HG02588 (cell line): ENCODE data around the gene FAM50B.

Experiments used
- ATAC-seq: cut with Tn5 transposase; IDR thresholded peaks from one replicate; pipeline ENCODE4 v1.9.1; 2021; ENCODE audit warnings: mild to moderate bottlenecking, moderate library complexity; ENCODE audit not compliant: unreplicated experiment

The FAM50B gene

DNA sequence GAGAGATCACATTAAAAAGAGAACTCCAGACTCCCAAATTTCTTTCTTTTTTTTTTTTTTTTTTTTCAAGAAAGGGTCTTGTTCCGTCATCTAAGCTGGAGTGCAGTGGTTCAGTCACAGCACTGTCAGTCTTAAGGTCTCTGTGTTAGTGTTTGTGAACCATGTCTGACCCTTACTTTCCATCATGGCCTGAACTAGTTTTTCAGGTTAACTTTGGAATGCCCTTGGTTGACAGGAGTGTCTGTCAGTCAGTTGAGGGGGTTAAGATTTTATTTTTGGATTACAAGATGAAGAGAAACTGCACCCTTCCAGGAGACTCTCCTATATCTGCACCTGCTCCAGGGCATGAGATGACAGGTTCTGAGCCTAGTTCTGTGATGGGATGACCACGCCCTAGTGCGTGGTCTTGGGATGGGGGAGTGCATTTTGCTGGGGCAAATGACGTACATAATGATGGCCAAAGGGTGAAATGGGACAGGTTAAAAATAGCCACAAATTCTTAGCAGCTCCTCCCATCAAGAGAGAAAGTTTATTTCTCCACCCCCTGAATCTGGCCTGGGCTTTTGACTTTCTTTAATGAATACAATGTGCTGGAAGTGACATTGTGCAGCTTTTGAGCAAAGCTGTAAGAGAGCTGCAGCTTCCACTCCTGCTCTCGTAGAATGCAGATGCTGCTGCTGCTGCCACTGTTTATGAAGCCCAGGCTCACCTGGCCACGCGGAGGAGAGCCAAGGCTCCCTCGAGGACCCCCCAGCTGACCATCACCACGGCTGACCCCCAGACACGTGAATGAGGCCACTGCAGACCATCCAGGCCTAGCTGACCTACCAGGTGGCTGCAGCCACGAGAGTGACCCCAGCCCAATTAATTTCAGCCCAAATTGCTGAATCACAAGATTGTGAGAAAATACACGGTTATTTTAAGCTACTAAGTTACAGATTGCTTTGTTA lies 29.7 kb upstream of the FAM50B start:
- ATAC-seq: no peak

- ATAC-seq: no peak
Observed at GRCh38 chr6:3820563-3820962, 28.6 kb upstream of the FAM50B start.

DNA sequence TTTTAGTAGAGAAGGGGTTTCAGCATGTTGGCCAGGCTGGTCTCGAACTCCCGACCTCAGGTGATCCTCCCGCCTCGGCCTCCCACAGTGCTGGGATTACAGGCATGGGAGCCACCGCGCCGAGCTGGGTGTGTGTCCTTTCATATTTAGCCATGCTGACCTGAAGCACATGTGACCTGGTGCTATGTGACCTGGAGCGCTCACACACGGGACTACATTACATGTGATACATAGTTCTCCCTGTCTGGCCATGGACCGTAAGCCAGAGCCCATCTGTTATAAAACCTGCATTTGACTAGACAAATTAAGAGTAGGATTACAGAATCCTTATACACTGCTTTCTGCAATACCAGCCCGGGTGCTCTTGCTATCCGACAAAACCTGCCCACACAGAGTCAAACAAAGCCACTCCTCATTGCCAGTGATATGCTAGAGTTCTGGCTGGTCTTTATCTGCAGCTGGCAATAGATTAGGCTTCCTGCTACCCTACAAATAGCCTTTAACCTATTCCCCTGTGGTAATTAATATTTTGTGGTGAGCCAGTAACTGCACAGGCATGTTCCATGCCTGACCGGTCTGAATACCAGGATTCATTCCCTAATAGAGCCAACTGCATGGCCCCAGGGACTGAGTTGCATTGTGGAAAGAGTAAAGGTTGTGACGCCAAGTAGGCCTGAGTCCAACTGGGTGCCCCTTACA lies 26.3 kb upstream of the FAM50B start:
- ATAC-seq: no peak

- ATAC-seq: no peak
Observed at GRCh38 chr6:3823671-3824070, 25.5 kb upstream of the FAM50B start.

DNA sequence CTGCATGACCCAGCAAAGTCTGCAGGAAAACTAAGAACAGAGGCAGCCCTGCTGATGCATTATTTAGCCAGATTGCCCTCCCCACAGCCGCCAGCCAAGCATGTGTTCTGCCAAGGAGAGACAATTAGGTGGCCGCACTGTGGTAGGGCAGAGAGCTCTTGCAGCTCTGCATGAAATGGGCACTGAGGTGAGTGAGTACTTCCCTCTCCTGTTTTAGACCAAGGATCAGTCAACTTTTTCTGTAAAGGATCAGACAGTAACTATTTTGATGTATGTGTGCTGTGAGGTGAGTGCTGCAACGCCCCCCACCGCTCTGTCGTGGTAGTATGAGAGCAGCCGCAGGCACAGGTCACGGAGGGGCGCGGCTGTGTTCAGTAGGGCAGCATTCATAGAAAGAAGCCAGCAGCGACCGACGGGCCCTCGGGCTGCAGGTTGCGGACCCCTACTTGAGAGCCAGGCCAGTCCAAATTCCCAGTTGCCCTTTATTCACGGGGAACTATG lies 23.8 kb upstream of the FAM50B start:
- ATAC-seq: no peak

DNA sequence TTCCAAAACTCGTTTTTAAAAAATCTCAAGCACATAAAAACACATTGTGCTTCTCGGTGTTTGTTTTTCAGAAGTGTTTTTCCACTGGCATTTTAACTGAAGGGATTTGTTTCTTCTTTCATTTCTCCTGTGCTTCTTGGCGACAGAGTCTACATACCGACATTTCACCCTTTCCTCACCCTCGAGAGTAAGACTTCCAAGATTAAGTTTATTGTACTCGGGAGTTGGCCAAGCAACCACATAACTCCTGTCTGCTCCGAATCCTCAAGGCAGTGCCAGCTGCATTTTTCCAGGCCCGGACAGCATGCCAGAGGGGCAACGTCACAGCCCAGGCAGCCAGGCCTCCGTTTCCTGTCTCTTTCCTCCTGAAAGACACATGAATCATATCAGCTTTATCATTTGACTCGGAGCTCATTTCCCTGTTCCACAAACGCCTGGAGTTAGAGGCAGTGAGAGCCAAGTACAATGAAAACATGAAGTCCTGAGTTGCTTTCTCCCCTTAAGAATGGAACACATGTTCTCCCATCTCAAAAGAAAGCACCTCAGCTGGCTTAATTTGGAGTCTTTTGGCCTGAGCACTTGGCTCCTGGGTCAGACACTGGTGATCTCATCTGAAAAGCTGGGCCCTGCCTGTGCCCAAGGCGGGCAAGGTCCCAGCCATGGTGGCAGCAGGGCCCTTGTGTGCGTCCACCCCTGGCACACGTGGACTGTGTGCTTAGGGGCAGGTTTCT lies 23.2 kb upstream of the FAM50B start:
- no peak for ATAC-seq

DNA sequence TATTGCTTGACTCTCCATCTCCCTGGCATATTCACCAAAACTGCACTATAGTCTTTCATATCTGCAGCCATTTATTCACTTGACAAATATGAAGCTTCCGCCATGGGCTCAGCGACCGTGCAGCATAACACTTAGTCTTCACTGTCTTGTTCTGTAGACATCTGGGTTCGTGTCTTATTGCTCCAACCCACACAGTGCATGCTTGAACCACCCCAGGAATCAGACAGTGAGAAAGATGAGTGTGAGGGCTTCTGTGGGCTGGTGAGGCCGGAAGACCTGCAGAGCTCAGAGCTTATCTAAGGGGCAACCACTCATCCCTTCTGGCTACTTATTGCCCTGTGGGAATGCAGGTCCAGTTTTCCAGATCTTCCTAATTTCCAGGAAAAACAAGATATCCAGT lies 19.9 kb upstream of the FAM50B start:
- ATAC-seq: no peak

DNA sequence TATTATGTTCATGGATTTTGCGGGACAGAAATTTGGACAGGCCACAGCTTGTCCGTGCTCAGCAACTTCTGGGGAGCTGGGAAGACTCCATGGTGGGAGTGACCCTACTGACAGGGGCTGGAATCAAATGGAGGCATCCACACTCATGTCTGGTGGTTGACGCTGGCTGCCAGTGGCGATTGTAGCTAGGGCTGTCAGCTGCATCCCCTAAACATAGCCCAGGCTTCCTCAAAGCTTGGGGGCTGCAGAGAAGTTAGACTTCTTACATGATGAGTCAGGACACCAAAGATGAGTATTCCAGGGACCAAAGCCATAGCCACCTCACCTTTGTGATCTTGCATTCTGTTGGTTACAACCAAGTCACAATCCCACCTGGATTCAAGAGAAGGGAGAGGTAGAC lies 18.4 kb upstream of the FAM50B start:
- ATAC-seq: no peak

- ATAC-seq: no peak
Observed at GRCh38 chr6:3831761-3832530, 17.2 kb upstream of the FAM50B start.

GRCh38 chr6:3835055-3835731 lies 14.0 kb upstream of the FAM50B start:
- no peak for ATAC-seq

- no peak for ATAC-seq
Observed at GRCh38 chr6:3835785-3836184, 13.4 kb upstream of the FAM50B start.

- ATAC-seq: no peak
Observed at GRCh38 chr6:3836566-3836965, 12.6 kb upstream of the FAM50B start.

DNA sequence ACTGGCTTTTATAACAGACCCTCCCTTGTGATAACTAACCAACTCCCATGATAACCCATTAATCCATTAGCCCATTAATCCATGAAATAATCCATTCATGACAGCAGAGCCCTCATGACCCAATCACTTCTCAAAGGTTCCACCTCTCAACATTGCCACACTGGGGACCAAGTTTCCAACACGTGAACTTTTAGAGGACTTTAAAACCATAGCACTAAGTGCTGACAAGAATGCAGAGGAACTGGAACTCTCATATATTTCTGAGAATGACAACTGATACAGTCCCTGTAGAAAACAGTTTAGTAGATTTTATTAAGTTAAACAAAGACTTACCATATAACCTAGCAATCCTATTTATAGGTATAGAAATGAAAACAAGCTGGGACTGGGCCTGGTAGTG lies 11.4 kb upstream of the FAM50B start:
- no peak for ATAC-seq

- no peak for ATAC-seq
Observed at GRCh38 chr6:3838992-3839867, 9.9 kb upstream of the FAM50B start.

- ATAC-seq: no peak
Observed at GRCh38 chr6:3841066-3841454, 8.1 kb upstream of the FAM50B start.

GRCh38 chr6:3841711-3842565 lies 7.2 kb upstream of the FAM50B start:
- ATAC-seq: no peak

GRCh38 chr6:3843379-3844096 lies 5.6 kb upstream of the FAM50B start:
- no peak for ATAC-seq

DNA sequence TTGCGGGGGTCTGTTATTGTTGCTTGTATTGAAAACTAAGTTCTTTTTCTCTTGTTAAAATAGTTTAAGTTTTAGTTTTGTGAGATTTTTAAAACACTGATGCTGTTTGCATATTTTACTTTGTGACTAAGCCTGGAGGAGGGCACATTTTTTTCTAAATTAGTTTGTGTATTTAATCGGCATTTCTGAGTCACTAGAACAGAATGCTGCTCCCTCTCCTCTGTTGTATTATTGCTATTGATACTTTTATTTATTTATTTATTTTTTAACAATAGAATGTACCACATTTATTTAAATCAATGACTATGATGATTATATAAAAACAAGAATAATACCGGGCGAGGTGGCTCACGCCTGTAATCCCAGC lies 5.1 kb upstream of the FAM50B start:
- ATAC-seq: no peak
